Measurements from ENCODE around the gene TIA1. TPM values are rescaled to one million over a fixed set of nuclear protein-coding genes. Genes with fewer than 3 reads are reported as not detected.

TIA1 gene
- total and polyA plus RNA-seq, 2 experiments from 2014 or later, result 64.8 to 160 TPM

- Histone ChIP-seq H3K27me3 (no peaks in the 10 kb centered on the region), H3K4me3 (no peak overlapping the region), H3K79me2 (no peaks in the 10 kb centered on the region), H3K9me2 (replicated peaks; ENCODE audit: insufficient read depth) (no peaks in the 10 kb centered on the region), H3K4me1 (ENCODE audit: insufficient read depth) (no peaks in the 10 kb centered on the region), H3K36me3 (replicated peaks; ENCODE audit: insufficient read depth, low read depth) (no peaks in the 10 kb centered on the region), H3K27ac (no peak overlapping the region), H2AFZ (no peak overlapping the region), H3K9me3 (ENCODE audit: low read depth) (no peaks in the 10 kb centered on the region), H3K4me2 (no peak overlapping the region), H4K20me1 (ENCODE audit: insufficient read depth, poor library complexity, severe bottlenecking) (no peaks in the 10 kb centered on the region)
- DNase-seq (ENCODE audit: low spot score), result no peak
- TF ChIP-seq CTCF (IDR thresholded peaks at IDR 0.05; ENCODE audit: poor library complexity) (no peak), EZH2phosphoT487 (IDR thresholded peaks at IDR 0.05; ENCODE audit: low read depth, severe bottlenecking, unreplicated experiment) (no peak), EZH2 (IDR thresholded peaks at IDR 0.05; ENCODE audit: borderline replicate concordance) (no peak)
- 85% methylated on average over 5 of the region's 5 CpGs for WGBS (ENCODE audit: low lambda C conversion rate, missing lambda C conversion rate)
Measured at GRCh38 chr2:70203086-70203485, 45.3 kb downstream of the TIA1 start.

- no peak for TF ChIP-seq CTCF (IDR thresholded peaks at IDR 0.05; ENCODE audit: poor library complexity)
- no peak for TF ChIP-seq EZH2phosphoT487 (IDR thresholded peaks at IDR 0.05; ENCODE audit: low read depth, severe bottlenecking, unreplicated experiment)
- TF ChIP-seq EZH2 (IDR thresholded peaks at IDR 0.05; ENCODE audit: borderline replicate concordance), result no peak
- Histone ChIP-seq H3K4me2 (no peak overlapping the region), H3K79me2 (no peaks in the 10 kb centered on the region), H3K4me3 (no peak overlapping the region), H2AFZ (no peak overlapping the region), H3K9me2 (replicated peaks; ENCODE audit: insufficient read depth) (no peaks in the 10 kb centered on the region), H3K27me3 (no peaks in the 10 kb centered on the region), H3K36me3 (replicated peaks; ENCODE audit: insufficient read depth, low read depth) (no peaks in the 10 kb centered on the region), H3K27ac (no peak overlapping the region), H3K4me1 (ENCODE audit: insufficient read depth) (no peaks in the 10 kb centered on the region), H3K9me3 (ENCODE audit: low read depth) (no peaks in the 10 kb centered on the region), H4K20me1 (ENCODE audit: insufficient read depth, poor library complexity, severe bottlenecking) (no peaks in the 10 kb centered on the region)
- DNase-seq (ENCODE audit: low spot score), result no peak
- WGBS (ENCODE audit: low lambda C conversion rate, missing lambda C conversion rate), result 84% methylated on average over 9 of the region's 9 CpGs
Measured at GRCh38 chr2:70202236-70202806, 46.1 kb downstream of the TIA1 start.

- H4K20me1 ChIP-seq (ENCODE audit: insufficient read depth, poor library complexity, severe bottlenecking), result no peaks in the 10 kb centered on the region
- 95% methylated on average over 6 of the region's 6 CpGs for WGBS (ENCODE audit: low lambda C conversion rate, missing lambda C conversion rate)
- H3K36me3 ChIP-seq (replicated peaks; ENCODE audit: insufficient read depth, low read depth), result no peaks in the 10 kb centered on the region
- H2AFZ ChIP-seq, result no peak overlapping the region
- H3K27me3 ChIP-seq, result no peaks in the 10 kb centered on the region
- no peaks in the 10 kb centered on the region for H3K4me1 ChIP-seq (ENCODE audit: insufficient read depth)
- TF ChIP-seq EZH2phosphoT487 (IDR thresholded peaks at IDR 0.05; ENCODE audit: low read depth, severe bottlenecking, unreplicated experiment) (no peak), CTCF (IDR thresholded peaks at IDR 0.05; ENCODE audit: poor library complexity) (no peak), EZH2 (IDR thresholded peaks at IDR 0.05; ENCODE audit: borderline replicate concordance) (no peak)
- H3K9me2 ChIP-seq (replicated peaks; ENCODE audit: insufficient read depth), result no peaks in the 10 kb centered on the region
- H3K4me3 ChIP-seq, result no peak overlapping the region
- H3K4me2 ChIP-seq, result no peak overlapping the region
- no peaks in the 10 kb centered on the region for H3K9me3 ChIP-seq (ENCODE audit: low read depth)
- no peak overlapping the region for H3K27ac ChIP-seq
- H3K79me2 ChIP-seq, result no peaks in the 10 kb centered on the region
- no peak for DNase-seq (ENCODE audit: low spot score)
Measured at GRCh38 chr2:70201831-70202230, 46.6 kb downstream of the TIA1 start.

Data from hepatocyte (in vitro differentiated cells).